Renal pelvis (tissue), 4 donors: ENCODE measurements around the gene KLF7. TPM values are rescaled to one million over a fixed set of nuclear protein-coding genes. Genes with fewer than 3 reads are reported as not detected.
"Not testable (repeated sequence)": the region's sequence is repeated elsewhere in the genome, so short reads cannot be mapped to it uniquely, and the experiment has no call there.

Experiments
- DNase-seq: peaks from one replicate; pipeline ENCODE4 v3.0.0-alpha.2; 2013
- polyA plus RNA-seq, 3 donors: library from polyadenylated mRNA; unstranded; fragments of 120-200 nt; gene quantifications; one replicate each; pipeline ENCODE4 v1.2.1, GENCODE V29; 2013; ENCODE audit not compliant: insufficient read length in 3 of 3

The KLF7 gene
- polyA plus RNA-seq, 3 donors, result 18.3 to 23.7 (median 22.4) TPM

GRCh38 chr2:207067473-207067872, 98.3 kb downstream of the KLF7 start:
- DNase-seq, result peak; percentile 20

DNA sequence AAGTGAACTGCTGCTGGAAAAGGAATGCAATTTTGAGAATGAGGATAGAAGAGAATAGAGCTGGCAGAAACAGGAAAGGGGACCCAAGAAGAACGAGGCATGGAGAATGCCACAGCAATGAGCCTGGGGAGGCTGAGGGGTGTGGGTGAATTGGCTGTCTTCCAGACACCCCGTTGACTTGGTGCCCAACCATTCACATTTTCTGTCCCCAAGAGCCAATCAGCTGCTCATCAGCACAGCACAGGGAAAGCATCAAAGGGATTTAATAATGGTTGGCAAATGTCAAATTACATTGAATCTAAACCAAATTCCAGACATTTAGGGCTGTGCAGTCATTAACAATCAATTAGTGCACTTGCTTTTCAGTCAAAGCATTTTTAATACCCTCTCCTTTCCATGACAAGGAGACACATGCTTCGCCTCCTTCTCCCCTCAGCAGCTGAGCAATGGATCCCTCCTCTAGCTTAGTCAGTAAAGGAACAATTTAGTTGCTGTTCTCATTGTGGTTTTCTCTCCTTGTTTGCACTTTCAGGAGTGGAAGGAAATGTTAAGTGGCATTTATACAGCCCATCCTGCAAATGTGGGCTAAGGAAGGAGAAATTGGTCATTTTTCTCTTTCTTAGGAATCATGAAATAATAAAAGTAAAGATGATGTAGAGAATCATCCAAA, 98.8 kb downstream of the KLF7 start:
- no peak for DNase-seq

- DNase-seq, result no peak
Observed at GRCh38 chr2:207066166-207066565, 99.6 kb downstream of the KLF7 start.

DNA sequence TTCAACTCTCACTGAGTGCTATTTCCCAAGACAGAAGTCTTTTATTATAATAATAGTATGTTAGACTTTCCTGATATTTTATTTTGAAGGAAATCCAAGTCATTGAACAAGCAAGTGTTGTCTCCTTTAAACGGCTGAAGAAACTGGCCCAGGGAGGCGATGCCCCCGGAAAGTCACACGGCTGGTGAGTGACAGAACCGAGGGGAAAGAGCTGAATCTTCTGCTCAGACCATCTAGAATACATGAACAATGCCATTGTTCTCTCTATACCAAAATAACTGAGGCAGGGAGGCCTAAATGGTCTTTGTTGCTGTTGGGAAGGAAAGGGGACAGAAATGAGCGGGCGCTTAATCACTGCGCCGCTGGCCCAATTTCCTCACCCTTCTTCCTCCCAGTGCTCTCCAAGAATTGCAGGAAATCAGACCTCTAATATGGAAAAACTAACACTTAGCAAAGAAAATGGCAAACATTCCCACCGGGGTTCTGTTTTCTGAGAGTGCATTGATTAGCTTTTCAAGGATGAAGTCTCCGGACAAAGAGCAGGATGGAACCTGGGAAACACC, 101.5 kb downstream of the KLF7 start:
- no peak for DNase-seq

DNA sequence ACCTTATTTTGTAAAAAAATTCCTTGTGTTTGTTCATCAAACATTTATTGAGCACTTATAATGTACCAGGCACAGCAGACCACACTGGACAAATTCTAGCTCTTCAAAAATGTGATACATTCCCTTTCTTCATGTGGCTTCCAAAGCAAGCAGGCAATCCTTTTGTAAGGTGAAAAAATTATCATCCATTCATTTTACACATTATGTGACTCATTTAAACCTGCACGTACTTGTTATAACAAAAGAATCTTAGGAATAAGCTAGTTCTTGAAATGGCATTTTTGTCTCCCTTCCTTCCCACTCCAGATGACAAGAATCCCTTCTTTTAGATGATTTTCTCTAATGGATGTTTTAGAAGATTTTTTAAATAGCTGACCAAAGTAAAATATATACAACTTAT, 104.6 kb downstream of the KLF7 start:
- no peak for DNase-seq

GRCh38 chr2:207055257-207055656, 110.5 kb downstream of the KLF7 start:
- DNase-seq, result no peak

DNA sequence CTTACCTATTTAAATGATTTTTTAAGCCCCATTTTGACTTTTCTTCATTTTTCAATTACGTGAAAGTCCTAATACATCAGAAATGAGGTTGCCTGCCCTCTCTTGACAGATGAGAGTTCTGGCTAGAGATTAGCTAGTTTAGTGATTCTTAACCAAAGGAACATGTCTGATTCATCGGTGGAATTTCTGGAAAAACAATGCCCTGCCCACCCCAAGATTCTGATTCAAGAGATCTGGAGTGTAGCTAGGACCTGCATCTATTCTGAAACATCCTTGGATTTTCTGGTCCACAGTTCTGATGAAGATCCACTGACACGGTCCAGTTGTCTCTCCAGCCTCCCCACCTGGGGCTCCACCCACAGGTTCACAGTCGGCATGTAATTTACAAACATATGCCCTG, 111.2 kb downstream of the KLF7 start:
- no peak for DNase-seq

- no peak for DNase-seq
Observed at GRCh38 chr2:207051385-207051965, 114.3 kb downstream of the KLF7 start.

DNA sequence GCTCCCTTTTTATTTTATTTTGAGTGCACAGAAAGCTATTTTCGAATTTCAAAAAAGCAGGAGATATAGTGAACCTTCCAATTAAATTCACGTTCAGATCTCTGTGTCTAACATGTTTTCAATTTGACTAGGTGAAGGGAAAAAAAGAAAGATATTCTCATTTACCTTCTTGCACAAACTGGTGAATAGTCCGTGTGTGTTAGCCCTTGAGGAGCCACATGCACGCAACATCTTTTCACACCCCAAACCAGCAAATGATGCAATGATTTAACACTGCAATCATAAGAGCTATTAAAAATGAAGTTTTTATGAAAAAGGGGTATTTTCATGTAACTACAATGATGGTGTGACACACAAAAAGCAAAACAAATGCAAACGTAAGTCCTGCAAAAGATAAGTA, 116.6 kb downstream of the KLF7 start:
- no peak for DNase-seq

- DNase-seq, result no peak
Observed at GRCh38 chr2:207048416-207048815, 117.3 kb downstream of the KLF7 start.

DNA sequence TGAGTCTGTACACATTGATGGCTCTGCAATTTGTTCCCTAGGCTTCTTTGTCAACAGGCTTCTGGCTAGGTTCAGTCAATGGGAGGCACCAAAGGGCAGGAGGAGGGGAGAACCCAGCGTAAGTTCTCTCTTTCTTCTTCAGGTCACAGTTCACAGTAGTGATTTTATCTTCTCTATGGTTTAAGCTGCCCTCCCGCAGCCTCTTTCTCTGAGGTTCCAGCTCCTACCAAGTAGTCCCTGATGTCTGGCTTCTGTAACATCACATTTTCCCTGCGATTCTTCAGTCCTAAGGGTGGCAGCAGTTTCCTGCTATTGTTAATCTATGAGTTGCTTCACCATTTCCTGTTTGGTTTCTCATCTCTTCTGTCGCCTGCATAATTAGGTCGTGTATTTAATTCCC, 119.0 kb downstream of the KLF7 start:
- no peak for DNase-seq

DNA sequence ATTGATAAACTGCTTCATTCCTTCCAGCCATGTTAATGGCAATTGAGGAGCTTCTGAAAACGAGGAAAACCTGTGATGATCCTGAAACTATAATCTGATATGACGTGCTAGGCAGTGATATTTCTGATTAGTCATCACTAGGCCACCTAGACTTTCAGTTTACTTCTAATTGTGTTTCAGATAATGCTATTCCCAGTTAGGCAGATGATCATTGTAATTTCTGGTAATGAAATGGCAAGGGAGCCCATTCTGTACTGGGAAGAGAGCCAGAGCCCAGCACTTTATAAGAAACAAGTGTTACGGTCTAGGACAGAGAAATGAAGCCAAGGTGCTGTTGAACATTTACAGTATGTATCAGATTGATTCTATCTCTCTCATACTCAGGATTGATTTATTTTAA, 120.2 kb downstream of the KLF7 start:
- no peak for DNase-seq

DNA sequence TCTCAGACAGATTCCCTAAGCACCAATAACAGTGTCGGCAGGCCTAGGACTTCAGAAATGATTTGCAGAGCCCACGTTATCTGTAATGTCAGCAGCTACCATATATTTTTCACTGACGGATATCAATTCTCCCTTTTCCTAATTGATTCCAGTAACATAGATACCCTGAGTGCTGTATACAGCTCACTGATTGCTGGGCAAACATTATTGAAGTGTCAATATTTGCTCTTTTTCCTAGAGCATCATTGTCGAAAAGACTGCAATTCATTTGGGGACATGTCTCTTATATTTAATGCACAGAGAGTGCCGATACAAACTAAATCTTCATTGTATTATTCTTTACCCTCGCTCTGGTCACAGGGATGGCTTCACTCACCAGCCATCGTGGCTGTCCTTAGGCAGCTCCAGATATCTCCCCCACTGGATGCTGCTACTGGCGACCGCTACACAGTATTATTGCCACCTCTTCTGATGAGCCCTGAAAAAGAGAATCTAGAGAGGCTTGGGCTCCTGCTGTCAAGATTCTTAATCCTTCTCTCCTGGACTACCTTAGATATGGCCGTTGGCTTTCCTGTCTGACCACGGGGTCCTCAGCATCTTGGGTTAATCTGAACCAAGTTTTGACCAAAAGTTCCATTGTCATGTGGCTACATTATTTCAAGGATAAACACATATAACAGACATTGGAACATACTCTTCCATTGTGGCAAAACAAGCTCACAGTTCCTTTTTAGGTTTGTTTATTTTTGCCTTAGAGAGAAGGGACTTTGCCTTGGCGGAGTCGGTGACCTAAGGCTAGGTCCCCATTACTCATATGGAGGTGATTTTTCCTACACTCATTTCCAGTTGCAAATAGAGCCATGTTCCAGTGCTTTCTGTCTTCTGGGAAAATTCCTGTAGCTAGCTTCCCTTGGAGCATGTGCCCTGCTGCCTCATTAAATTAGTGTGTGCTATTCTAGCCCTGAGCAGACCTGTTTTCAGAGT, 121.1 kb downstream of the KLF7 start:
- DNase-seq, result no peak

GRCh38 chr2:207042841-207043240, 122.9 kb downstream of the KLF7 start:
- DNase-seq, result no peak

DNA sequence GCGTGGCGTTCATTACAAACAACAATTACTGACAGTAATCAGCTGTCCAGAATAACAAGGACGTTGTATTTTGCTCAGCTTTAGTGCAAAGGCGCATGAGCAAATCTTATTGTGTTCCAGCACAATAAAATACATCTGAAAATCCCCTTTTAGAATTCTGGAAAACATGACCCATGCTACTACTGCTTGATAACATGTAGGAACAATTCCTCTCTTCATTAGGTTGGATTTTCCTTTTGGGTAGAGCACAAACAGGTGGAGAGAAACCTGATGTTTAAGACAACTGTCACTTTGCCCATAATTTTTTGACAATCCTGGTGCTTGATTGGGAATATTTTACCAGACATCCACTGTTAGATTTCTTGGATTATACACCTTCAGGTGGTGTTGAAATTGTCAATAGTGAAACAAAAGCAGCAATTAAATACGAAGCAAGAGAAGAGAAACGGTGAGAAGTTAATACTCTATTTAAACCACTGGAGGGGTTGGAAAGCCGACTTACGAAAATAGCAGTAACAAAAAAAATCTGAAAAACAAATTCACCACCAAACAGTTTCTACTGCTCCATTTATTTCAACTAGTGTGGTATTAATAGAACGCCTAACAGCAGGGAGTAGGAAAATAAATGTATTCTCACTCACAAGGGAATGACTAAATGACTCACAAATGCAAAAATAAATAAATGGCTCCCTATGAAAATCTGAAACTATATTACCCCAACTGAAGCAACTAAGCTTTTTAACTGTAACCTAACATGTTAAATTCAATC, 123.8 kb downstream of the KLF7 start:
- no peak for DNase-seq

- DNase-seq, result no peak
Observed at GRCh38 chr2:207041279-207041678, 124.5 kb downstream of the KLF7 start.

DNA sequence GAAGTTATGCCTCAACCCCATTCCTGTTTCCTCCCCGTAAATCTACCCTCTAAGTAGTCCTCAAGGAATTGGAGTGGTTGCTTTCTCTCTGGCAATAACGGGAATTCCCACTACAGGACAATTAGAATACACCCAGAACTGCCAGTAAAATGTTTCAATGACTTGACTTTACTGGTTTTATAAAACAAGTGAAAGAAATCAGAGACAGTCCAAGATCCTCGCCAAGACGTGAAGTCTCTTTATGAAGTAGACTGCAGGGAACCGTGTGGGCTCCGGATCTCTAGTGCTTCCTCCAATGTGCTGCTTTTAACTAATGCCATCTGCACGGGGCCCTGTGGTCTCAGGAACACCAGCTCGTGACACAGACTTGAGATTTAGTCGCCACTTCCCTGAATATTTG, 125.1 kb downstream of the KLF7 start:
- no peak for DNase-seq

DNA sequence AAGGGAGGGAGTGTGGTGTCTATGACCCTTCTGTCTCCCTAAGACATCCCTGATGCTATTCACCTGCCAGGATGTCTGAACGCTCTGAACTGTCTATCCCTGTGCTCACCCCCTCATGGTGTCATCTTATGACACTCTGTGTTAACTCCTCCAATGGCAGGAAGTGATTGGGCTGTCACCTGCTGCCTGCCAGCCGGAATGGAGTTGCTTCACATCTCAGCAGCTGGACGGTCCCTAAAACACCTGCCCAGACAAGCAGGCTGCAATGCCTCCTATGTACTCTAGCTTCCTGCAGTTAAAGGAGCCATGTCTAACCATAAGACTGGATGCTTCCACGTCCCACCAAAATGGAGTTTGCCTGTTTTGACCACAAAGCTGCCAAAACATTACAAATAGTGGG, 126.5 kb downstream of the KLF7 start:
- no peak for DNase-seq

DNA sequence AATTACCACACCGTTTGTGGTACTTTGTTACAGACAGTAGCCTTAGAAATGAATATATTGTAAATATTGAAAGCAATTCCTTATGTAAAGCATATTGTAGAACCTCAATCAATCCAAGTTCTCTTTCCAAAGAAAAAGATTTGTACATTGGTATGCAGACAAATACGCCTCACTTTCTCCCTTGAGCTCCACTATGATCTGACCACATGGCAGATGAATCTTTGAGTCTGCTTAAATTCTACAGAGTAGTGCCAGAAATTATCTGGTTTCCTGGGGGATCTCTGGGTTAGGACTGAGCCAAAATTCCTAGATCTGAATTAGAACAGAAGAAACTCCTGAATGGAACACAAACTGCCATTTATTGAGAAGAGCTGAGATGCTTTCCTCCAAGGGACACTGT, 127.4 kb downstream of the KLF7 start:
- no peak for DNase-seq

DNA sequence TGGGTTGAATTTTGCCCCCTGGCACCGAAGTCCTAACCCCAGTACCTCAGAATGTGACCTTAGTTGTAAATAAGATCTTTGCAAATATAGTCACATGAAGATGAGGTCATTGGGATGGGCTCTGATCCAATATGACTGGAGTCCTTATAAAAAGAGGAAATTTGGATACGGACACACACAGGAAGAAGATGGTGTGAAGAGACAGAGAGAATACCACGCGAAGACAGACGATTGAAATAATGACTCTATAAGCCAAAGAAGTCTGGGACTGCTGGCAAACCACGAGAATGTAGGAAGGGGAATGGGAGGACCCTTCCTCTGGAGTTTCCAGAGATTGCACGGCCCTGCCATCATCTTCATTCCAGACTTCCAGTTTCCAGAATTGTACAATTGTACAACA, 127.9 kb downstream of the KLF7 start:
- DNase-seq, result no peak

- not testable (repeated sequence) for DNase-seq
Observed at GRCh38 chr2:207037023-207037422, 128.7 kb downstream of the KLF7 start.

DNA sequence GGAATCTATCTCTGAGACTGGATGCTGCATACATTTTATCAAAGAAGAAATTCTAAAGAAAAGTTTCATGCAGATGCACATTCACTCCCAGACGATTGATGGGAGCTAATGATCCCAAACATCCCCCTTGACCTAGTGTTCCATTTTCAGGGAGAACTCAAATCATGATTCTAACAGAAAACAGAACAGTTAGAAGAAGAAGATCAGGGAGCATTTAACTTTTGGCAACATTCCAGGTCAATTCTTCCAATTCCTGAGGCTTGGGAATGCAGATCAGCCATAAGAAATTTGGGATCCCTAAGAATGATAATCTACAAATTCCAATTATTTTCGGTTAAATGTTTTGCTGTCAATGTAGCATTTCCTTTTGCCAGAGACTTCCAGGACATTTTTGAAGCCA, 129.9 kb downstream of the KLF7 start:
- DNase-seq, result no peak
